HG03520 (cell line): ENCODE data around the gene PLCB1.
A peak's percentile ranks its signal among the peaks of the same experiment; 100 is the strongest.

ENCODE experiments used
- ATAC-seq: cut with Tn5 transposase; IDR thresholded peaks from one replicate; pipeline ENCODE4 v1.9.1; 2021; ENCODE audit warnings: mild to moderate bottlenecking, moderate library complexity; ENCODE audit not compliant: unreplicated experiment

PLCB1 gene

DNA sequence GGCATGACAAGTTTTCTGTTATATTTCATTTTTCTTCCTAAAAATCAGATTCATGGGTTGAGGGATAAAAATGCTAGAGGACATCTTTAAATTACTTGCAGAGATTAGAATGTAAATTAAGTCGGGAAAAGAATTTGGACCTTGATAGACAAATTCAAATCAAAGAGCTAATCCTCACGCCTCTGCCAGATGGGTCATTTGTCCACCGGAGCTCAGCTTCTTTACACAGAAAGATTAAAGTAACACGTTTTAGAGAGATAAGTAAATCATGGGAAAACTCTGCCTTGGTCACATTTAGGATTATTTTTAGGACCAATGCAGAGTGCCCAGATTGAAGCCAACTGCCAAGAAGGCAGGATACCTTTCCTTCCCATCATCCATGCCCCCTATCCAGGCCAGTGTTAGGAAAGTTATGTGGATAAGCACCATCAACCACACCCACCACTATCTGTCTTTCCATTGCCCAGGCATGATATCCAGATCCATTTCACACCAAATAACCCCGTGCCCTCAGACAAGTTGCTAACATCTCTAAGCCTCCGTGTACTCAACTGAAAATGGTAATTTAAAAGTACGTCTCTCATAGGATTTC is 539.4 kb downstream of the PLCB1 start:
- no peak for ATAC-seq

DNA sequence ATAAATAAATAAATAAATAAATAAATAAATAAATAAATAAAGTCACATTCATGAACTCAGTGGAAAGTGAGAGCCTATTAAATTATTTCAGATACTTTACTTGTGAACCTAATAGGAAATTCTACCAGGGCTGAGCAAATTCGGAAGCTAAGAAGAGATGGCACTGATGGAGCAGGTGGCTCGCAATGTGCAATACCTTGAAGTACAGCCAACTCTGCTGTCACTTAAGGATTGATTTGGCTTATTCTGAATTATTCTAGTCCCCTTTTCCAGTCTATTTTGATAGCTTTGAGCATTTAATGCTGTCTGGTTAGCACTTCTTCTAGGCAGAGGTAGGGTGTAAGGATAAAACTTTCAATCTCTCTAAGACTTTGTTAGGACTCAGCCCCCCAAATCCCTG is 541.0 kb downstream of the PLCB1 start:
- no peak for ATAC-seq

GRCh38 chr20:8675896-8676295 is 543.8 kb downstream of the PLCB1 start:
- no peak for ATAC-seq

GRCh38 chr20:8678098-8678776 is 546.2 kb downstream of the PLCB1 start:
- no peak for ATAC-seq

DNA sequence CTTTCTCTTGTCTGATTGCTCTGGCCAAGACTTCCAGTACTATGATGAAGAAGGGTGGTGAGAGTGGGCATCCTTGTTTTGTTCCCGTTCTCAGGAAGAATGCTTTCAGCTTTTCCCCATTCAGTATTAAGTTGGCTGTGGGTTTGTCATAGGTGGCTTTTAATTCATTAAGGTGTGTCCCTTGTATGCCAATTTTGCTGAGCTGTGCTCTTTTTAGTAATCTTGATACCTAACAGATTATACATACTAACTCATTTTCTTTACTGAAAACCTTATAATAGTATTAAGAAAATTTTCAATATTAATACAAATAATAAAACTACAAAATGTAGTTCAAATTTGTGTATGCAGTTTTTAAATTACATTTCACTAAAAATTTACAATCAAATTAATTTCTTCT is 557.3 kb downstream of the PLCB1 start:
- ATAC-seq: no peak

DNA sequence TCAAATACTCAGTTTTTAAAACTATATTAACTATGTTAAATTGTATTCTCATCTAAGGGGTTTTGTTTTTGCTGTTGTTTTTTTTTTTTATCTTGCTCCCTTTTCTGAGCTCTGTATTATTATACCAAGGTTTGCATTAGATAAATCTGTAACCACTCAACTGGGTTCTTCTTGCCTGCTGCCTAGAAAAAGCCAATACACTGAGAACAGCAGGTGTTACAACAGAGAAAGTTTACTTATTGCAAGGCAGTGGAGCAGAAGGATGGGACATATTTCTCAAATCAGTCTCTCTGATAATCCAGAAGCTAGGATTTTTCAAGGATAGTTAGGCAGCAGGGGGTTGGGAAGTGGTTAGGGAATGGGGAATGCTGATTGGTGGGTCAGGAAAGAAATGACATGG is 558.0 kb downstream of the PLCB1 start:
- no peak for ATAC-seq

- ATAC-seq: no peak
Measured at GRCh38 chr20:8693709-8694108, 561.6 kb downstream of the PLCB1 start.

GRCh38 chr20:8700756-8701155 is 568.7 kb downstream of the PLCB1 start:
- ATAC-seq: no peak

DNA sequence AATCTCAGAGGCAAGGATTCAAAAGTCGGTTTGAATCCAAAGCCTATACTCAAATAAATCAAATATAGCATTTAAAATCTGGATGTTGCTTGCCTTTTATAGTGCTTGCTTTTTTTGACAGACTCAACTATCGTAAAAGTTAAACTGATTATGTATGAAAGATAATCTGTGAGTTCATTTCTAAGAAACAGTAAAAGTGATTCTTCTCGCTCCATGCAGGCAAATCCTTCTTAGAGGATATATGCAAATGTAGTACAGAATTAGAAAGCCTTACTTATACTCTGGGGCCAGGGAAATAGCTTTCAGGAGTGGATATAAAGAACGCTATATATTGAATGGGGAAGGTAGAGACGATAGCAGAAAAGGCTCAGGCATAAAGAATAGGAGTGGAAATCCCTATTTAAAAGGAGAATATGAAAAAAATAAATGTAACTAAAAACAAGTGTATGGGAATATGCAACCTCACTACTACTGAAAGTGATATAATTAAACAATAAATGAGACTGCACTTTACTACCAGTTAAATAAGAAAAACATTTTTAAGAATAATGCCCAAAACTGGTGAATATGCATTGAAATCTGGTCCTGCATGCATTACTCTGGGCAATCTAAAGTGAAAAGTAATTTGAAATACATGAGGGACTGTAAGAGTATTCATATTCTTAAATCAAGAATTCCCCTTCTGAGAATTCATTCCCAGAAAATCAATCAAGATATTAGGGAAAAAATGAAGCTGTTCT is 575.1 kb downstream of the PLCB1 start:
- ATAC-seq: no peak

DNA sequence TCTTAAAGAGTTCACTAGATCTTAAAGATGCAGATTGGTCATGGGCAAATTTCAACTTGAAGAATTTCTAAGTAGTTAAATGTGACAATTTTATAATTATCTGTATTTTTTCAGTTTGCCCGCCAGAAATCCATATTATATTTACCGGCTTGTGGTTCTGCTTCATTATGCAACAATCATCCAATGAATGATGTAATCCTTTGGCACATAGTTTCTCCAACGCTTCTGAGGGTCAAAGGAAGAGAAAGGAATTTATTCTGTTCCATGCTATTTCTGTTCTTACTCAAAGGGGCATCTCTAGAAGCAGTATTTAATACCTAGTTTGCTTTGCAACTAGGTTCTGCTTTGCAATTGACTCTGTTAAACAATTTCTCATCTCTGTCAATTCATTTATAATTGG is 577.6 kb downstream of the PLCB1 start:
- no peak for ATAC-seq

DNA sequence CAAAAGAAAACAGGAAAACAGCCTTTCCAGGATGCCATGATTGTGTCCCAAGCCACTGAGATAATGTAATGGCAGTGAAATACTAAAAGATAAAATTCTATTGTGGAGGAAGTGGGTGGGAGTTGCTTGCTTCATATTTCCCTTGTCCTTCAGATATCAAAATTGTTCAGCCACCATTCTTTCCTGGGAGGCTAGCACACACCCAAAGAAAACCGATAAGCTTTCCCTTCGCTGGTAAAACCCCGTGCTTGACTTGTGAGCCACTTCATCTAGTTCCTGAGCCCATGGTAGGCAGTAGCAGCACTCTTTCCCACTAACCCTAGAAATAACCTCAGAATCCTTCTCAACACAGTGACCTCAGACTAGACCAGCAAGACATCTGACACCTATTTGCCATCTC is 579.4 kb downstream of the PLCB1 start:
- ATAC-seq: no peak

DNA sequence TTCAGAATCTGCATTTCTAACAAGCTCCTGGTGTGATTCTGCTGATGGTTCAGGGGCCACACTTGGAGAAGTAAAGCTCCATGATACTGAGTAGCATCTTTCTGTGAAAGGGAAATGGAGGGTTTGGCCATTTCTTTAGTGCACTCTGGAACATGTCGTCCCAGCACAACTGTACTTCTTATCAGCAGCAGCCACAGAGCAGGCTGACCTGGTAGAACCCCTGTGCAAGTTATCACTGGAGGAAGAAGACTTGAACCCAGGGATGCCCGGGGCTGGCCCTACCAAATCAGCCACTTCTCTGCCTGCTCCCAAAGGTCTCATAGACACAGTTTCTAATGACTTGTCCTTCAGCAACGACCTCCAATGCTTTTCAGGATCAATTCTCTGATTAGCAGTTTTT is 582.1 kb downstream of the PLCB1 start:
- ATAC-seq: no peak

- no peak for ATAC-seq
Measured at GRCh38 chr20:8718279-8718678, 586.2 kb downstream of the PLCB1 start.

DNA sequence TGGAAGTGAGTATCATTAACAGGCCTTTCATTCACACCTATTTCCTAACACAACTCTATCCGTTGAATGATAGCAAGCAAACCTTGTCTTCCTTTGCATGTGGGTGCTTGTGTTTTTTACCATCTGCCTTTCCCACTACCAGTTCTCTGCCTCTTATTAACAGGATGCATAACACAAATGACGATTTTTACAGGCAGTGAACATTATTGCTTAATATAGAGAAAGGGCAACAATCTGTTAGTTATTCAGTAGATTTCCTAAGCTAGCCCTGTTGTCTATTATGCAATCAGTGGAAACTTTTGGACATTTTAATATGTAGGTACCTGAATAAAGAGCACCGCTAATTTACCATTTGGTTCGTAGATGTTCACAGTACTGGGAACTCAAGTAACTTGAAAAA is 588.0 kb downstream of the PLCB1 start:
- no peak for ATAC-seq

- ATAC-seq: no peak
Measured at GRCh38 chr20:8721098-8721497, 589.0 kb downstream of the PLCB1 start.

DNA sequence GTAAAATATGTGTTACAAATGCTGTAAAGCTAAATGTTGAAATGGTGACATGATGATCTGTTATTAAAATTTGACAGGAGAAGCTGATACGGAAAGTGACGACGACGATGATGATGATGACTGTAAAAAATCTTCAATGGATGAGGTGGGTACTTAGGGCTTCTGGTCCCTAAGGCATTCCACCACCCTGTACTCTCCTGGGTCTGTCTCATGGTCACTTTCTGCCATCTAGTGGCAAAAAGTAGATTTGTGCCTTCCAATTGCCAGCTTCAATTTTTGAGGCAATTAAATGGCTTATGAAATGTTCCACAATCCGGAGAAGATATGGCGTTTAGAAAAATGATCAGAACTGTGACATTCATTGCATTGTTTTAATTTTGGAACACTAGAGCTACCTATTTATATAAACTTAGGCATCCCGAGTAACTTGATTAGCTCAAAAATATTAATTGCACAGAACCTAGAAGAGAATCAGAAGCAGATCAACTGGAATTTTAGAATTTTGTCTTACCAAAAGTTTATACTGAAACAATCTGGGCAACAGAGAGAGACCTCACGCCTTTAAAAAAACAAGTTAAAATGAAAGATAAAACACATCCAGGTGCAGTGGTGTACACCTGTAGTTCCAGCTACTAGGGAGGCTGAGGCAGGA is 590.3 kb downstream of the PLCB1 start:
- ATAC-seq: peak; percentile 87

DNA sequence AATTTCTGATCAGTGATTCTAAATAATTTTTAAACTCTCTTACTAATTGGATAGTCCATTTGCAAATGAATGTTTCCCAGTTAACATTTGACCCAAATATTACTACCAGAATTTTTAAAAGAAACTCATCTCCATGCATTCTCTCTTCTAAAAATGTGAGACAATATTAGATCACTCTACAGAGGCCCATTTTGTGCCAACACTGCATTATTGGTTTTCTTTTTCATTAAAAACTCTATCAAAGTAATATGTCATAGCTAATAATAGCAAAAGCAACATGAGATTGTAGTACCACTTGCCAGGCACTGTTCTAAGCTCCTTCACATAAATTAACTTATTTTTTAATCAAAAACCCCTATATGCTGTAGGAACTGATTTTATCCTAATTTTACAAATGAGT is 591.2 kb downstream of the PLCB1 start:
- no peak for ATAC-seq

- ATAC-seq: no peak
Measured at GRCh38 chr20:8724884-8725283, 592.8 kb downstream of the PLCB1 start.

GRCh38 chr20:8726460-8726859 is 594.4 kb downstream of the PLCB1 start:
- ATAC-seq: no peak

DNA sequence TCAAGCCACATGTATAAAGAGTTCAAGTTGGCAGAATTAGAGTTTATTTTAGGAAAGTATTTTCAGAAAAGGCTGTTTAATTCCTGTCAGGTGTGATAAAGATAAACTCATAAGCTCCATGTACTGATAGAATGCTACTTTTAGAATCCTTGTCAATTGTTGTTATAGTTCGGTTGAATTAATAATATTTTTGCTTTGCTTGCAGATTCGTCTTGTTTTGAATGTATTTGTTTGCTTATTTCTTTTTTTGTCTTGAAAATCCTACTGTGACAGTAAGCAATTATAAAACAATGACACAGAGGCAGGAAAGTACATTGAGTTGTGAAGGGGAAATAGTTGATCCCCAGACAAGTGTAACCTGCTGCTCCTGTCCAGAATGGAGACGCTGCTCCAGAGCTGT is 602.9 kb downstream of the PLCB1 start:
- ATAC-seq: no peak

GRCh38 chr20:8735674-8736073 is 603.6 kb downstream of the PLCB1 start:
- ATAC-seq: no peak

GRCh38 chr20:8740265-8740664 is 608.2 kb downstream of the PLCB1 start:
- ATAC-seq: peak; percentile 74
